RPMI8226 (cell line): Measurements from ENCODE around the gene DOCK11.
A peak's percentile ranks its signal among the peaks of the same experiment; 100 is the strongest.

Source experiments
- DNase-seq: peaks from one replicate; pipeline ENCODE4 v3.0.0-alpha.2; 2015

The DOCK11 gene

GRCh38 chrX:118534716-118535493 is 39.3 kb downstream of the DOCK11 start:
- DNase-seq: no peak

DNA sequence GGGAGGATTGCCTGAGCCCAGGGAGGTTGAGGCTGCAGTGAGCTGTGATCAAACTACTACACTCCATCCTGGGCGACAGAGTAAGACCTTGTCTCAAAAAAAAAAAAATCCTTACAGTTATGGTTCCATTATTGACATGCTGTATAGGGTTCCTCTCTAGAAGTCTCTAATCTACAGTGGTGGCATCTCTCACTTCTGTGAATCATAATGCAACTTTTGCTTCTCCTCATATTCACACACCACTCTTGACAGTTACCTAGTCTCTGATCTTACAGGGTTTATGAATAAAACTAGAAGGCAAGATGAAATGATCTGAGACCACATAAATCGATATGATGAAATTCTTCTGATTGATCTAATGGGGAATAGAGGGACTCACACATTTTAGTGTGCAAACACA is 40.6 kb downstream of the DOCK11 start:
- no peak for DNase-seq

DNA sequence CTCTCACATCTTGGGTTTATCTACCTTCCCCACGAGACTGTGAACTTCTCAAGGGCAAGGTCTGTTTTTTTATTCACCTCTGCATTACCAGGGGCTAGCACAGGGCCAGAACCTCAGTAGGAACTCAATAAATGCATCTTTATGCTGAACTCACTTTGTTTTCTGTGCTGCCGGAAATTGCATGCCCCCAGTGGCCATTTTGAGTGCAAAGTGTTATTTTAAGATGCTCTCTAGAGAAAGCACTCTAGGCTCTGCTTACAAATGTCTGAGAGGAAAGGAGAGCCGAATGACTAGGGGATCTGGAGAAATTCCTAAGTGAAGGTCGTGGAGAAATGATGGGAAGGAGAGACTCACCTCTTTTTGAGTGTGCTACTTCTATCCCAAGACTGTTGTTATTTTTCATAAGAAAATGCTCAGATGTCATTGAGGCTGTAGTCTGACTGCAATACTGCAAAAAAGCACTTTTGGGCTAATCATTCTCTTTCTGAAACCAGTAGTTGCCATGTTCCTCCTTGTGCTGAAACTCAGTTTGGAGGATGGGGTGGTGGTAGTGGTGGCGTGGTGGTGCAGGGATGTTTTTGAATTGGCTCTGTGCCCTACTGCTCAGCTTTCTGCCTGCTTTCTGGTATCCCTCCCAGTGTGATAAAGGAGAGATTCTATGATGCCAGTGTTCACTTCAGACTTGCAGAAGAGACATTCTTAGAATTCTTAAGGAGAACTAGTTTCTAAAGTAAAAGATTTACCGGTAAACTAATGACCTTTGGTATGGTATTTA is 41.3 kb downstream of the DOCK11 start:
- peak; percentile 27 for DNase-seq

DNA sequence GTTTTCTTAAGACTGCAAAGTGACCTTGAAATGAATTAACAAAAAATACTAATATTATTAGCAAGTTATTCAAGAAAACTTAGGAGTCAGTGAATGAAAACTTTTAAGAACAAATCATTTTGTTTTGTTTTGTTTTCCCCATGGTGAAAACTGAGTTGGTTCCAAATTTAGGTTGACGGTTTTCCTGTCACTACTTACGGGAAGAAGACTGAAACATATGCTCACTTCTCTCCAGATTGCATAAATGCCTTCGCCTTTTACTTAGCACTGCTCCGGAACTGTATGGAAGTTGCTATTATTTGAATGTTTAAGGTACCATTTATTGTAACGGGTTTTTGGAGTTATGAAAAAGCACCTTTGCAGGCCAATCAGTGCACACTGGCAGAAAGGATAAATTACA is 42.8 kb downstream of the DOCK11 start:
- no peak for DNase-seq

DNA sequence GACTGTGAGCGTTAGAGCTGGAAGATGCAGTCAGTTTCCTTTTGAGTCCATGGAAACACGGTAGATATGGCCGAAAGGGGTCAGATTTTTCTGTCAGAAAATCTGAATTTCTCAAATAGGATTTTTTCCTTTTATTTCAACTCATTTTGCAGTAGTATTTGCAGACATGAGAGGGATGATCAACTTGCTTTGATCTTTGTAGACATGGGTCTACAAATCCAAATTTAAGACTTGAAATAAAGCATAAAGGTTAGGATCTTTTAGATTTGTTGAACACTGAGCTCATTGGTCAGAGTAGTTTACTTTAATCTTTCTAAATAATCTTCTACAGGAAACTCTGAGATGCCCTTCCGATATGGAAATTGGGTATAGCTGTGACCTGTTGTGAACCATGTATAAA is 44.7 kb downstream of the DOCK11 start:
- DNase-seq: no peak

- no peak for DNase-seq
These were observed 45.9 kb downstream of the DOCK11 start for GRCh38 chrX:118541482-118541881.

DNA sequence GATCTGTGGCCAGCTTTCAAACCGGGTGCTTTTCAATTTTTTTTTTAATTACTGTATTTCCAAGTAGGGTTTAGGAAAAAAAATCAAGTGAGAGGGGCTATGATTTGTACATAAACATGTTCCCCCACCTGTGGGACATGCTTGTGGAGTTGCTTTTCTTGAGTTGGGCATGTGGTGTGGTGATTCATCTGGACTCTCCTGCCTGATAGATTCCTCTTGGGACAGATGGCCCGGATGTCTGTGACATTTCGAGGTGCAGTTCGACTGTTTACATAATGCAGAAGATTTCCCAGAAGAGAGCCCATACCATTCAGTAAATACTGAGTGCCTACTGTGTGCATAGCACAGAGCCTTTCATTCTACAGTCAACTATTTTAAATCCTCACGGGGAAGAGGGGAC is 49.9 kb downstream of the DOCK11 start:
- DNase-seq: no peak

DNA sequence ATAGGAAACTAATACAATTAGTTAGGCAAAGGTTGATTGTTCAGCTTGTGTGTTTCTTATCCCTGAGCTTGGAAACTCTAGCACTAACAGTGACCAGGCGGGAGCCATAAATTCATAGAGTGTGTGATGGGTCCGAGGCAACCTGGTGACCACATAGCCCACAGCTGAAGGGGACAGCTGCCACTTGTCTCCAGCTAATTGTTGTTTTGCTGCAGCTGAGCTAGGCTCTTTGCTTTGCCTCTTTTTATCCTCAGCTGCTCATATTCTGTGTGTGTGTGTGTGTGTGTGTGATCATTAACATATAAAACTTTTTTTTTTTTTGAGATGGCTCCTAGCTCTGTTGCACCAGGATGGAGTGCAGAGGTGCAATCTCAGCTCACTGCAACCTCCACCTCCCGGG is 53.2 kb downstream of the DOCK11 start:
- DNase-seq: no peak

- DNase-seq: no peak
These were observed 55.2 kb downstream of the DOCK11 start for GRCh38 chrX:118550792-118551191.

DNA sequence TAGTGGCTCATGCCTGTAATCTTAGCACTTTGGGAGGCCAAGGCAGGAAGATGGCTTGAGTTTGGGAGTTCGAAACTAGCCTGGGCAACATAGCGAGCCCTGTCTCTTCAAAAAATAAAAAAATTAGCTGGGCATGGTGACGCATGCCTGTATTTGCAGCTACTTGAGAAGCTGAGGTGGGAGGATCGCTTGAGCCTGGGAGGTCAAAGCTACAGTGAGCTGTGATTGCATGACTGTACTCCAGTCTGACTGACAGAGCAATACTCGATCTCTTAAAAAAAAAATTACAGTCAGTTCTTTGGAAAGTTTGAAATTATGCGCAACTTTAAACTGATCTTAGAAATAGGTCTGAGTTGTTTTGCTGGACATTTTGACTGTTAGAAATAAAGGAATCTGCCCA is 55.8 kb downstream of the DOCK11 start:
- DNase-seq: no peak

DNA sequence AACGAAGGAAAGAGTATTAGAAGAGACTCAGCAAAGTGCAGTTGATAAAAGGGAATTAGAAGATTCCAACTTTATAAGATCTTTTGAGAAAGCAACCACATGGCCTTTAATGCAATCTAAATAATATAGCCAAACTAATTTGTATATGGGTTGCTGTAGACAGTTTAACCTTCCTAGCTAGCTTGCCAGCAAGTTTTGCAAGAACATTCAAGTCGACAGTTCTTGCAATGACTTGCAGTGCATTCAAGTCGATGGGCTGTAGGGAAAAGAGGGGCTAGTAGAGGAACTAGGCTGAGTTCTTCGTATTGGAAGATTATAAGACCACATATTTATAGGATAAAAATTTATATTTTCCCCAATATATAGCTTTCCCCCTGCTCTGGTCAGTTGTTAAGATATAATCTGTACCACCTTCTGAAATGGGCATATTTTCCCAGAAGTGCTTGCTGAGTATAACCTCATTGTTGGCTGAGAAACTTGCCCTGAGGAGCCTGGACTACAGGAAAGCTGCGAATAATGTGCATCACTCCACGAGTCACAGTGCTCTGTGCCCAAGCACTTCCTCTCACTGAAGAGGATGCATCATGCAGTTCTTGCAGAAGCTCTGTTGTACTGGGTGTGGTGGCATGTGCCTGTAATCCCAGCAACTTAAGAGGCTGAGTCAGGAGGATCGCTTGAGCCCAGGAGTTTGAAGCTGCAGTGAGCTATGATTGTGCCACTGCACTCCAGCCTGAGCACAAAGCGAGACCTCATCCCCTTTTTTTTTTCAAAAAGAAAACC is 56.7 kb downstream of the DOCK11 start:
- DNase-seq: no peak

DNA sequence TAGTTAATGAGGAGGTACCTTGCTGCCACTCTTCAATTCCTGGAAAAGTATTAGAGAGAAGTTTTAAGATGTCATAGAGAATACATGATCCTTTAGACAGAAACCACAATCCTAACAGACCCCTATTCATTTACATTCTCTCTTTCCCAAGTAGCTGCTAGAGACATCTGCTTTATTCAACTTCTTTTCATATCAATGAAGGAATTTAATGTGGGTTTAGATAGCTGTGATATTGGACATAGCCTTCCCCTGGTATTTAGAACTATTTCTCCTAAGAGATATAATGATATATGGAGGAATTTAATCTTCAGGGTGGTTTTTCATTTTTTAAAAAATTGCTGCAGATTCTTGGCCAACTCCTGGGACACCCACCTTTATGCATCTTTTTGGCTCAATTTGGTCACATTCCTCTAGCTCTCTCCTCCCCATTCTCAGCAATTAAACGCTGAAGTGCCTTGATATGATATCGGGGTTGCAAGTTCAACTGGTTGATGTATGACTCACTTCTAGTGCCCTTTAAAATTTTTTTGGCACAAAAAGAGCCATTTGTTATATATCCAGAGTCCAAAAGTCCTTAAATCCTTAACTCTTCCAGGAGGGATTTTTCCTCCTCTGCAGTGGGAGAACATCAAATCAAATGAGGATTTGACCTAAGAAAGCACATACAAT is 57.6 kb downstream of the DOCK11 start:
- DNase-seq: no peak

DNA sequence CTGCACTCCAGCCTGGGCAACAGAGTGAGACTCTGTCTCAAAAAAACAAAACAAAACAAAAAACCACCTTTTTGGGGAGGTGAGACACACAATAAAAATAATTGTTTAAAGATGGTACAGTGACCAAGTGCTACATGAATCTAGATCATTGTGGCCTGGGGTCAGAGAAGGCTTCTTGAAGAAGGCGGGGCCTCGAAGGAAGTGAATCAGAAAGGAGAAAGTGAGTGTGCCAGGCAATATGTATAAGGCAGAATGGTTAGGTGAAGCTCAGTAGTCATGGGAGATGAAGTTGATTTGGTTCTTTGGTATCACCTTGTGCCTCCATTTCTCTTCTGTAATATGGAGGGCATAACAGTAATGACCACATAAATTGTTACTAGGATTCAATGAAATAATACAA is 58.9 kb downstream of the DOCK11 start:
- no peak for DNase-seq

GRCh38 chrX:118558926-118559325 is 63.3 kb downstream of the DOCK11 start:
- no peak for DNase-seq

- no peak for DNase-seq
These were observed 64.9 kb downstream of the DOCK11 start for GRCh38 chrX:118560489-118560888.

GRCh38 chrX:118562582-118563164 is 67.1 kb downstream of the DOCK11 start:
- no peak for DNase-seq

DNA sequence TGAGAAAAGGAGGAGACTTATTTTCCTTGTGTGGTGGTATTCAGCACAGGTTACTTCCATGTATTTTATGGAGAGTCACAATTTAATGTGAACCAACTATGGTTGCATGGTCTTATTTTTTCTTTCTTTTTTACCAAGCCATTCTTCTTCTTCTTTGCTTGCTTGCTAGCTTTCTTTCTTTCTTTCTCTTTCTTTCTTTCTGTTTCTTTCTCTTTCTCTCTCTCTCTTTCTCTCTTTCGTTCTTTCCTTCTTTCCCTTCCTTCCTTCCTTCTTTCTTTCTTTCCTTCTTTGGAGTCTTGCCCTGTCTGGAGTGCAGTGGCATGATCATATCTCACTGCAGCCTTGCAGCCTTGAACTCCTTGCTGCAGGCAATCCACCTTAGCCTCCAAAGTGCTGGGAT is 68.9 kb downstream of the DOCK11 start:
- no peak for DNase-seq

GRCh38 chrX:118565853-118566252 is 70.2 kb downstream of the DOCK11 start:
- no peak for DNase-seq

DNA sequence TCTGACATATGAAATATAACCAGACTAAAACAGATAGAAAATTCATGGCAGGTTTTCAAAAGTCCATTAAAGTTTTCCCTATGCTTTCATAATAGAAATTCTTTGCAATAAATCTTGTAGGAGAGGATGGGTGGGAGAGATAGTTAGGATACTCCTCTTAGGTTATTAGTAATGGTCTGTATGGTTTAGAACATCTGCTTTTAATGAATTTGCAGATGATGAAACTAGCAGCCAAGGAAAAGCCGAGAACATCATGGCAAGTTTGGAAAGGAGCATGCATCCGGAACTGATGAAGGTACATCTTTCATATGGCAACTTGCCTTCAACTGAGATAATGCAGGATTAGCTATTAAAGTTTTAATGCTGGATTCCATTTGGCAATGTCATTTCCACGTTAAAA is 70.7 kb downstream of the DOCK11 start:
- no peak for DNase-seq

DNA sequence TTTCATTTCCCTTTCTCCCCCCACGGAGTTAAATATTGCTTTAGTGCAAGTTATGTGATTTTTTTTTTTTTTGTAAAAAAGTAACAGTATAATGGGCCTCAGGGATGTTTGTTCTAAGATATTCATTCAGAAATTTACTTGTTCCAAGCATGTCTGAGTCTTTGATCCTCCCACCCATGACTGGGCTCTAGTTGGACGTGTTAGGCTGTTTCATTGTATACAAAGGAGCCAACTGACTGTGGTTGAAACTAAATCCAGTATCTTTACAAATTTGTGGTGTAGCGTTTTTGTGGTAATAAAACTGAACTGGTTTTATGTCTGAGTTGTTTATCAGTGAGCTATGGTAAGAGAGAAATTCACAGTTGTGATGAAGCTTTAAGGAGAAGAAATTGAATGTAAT is 74.1 kb downstream of the DOCK11 start:
- no peak for DNase-seq

GRCh38 chrX:118570209-118570608 is 74.6 kb downstream of the DOCK11 start:
- DNase-seq: no peak

DNA sequence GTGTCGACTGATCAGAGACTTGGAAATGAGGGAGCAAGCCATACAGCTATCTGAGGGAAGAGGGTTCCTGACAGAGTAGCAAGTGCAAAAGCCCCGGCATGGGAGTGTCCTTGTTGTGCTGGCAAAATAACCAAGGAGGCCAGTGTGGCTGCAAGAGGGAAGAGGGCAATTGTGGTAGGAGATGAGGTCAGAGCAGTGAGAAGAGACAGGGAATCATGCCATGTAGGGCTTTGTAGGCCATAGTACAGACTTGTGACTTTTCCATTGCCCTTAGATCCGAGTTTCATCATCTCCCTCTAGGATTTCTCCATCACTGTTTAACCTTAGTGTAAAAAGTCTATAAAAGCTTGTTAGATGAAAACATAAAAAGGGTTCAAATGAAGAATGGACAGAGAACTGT is 76.2 kb downstream of the DOCK11 start:
- DNase-seq: no peak

GRCh38 chrX:118574666-118575065 is 79.1 kb downstream of the DOCK11 start:
- no peak for DNase-seq
